SU-DHL-6 (cell line): ENCODE data around the gene FAAP100.

Experiments used
- EZH2phosphoT487 ChIP-seq: fragments of 200-600 bp; sonication (generic), shearing (Covaris generic); conservative IDR thresholded peaks from 2 replicates; pipeline ENCODE4 v1.6.1; 2018; ENCODE audit warnings: mild to moderate bottlenecking, antibody characterized with exemption, low read length, moderate library complexity, mixed read lengths
- TF ChIP-seq, protein P1 (sequence below): fragments of 200-600 bp; sonication (generic); IDR thresholded peaks from one replicate; pipeline ENCODE4 v1.5.1; 2017; ENCODE audit warnings: antibody characterized with exemption, mild to moderate bottlenecking, low read length, moderate library complexity; ENCODE audit not compliant: insufficient read depth, poor library complexity, severe bottlenecking

- TF ChIP-seq, protein P1, sequence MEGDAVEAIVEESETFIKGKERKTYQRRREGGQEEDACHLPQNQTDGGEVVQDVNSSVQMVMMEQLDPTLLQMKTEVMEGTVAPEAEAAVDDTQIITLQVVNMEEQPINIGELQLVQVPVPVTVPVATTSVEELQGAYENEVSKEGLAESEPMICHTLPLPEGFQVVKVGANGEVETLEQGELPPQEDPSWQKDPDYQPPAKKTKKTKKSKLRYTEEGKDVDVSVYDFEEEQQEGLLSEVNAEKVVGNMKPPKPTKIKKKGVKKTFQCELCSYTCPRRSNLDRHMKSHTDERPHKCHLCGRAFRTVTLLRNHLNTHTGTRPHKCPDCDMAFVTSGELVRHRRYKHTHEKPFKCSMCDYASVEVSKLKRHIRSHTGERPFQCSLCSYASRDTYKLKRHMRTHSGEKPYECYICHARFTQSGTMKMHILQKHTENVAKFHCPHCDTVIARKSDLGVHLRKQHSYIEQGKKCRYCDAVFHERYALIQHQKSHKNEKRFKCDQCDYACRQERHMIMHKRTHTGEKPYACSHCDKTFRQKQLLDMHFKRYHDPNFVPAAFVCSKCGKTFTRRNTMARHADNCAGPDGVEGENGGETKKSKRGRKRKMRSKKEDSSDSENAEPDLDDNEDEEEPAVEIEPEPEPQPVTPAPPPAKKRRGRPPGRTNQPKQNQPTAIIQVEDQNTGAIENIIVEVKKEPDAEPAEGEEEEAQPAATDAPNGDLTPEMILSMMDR, result no peak
- TF ChIP-seq EZH2phosphoT487, result no peak
Observed at GRCh38 chr17:81578038-81578441, 25.9 kb upstream of the FAAP100 start.
